ENCODE results near the gene TMEM131. TPM values are rescaled to one million over a fixed set of nuclear protein-coding genes. Genes with fewer than 3 reads are reported as not detected.
A peak's percentile ranks its signal among the peaks of the same experiment; 100 is the strongest.

The TMEM131 gene
- total and polyA plus RNA-seq, 7 donors = 7.7 to 33.3 (median 20.1) TPM

- intact Hi-C loops (cut with DNase I) = loop anchor here in 1 of 2 donors (10.0 kb wide), 1 partner anchor 375 kb away; no protein-coding TSS in a partner anchor
- Histone ChIP-seq H3K4me1 (peaks cover 28% of the 10 kb centered on the region), H3K9me3 (no peaks in the 10 kb centered on the region), H3K4me3 (no peak overlapping the region), H3K36me3 (ENCODE audit: insufficient read depth in 1 of 2, low read depth in 1 of 2) (no peaks in the 10 kb centered on the region), H3K27ac (peak overlapping the region; percentile 89), H3K27me3 (ENCODE audit: insufficient read depth in 3 of 3, low read length in 2 of 3) (no peaks in the 10 kb centered on the region)
- TF ChIP-seq CTCF (IDR thresholded peaks at IDR 0.05) = no peak
- ATAC-seq = peak; percentile 66 to 86 (median 80)
- no peak for DNase-seq
- WGBS, 3 donors = 28 to 36% (median 35%) methylated on average over 10 of the region's 10 CpGs
Measured at GRCh38 chr2:98009887-98010760, 14.4 kb upstream of the TMEM131 start.

- WGBS, 3 donors = 26 to 49% (median 27%) methylated on average over 3 of the region's 3 CpGs
- Histone ChIP-seq H3K9me3 (no peaks in the 10 kb centered on the region), H3K36me3 (ENCODE audit: insufficient read depth in 1 of 2, low read depth in 1 of 2) (no peaks in the 10 kb centered on the region), H3K27ac (no peak overlapping the region), H3K4me3 (no peak overlapping the region), H3K27me3 (ENCODE audit: insufficient read depth in 3 of 3, low read length in 2 of 3) (no peaks in the 10 kb centered on the region), H3K4me1 (peaks cover 28% of the 10 kb centered on the region)
- intact Hi-C loops (cut with DNase I) = no loop called here
- ATAC-seq = no peak
- TF ChIP-seq CTCF (IDR thresholded peaks at IDR 0.05) = no peak
- DNase-seq = no peak
Measured at GRCh38 chr2:98008415-98008814, 12.7 kb upstream of the TMEM131 start.

- Histone ChIP-seq H3K36me3 (ENCODE audit: insufficient read depth in 1 of 2, low read depth in 1 of 2) (no peaks in the 10 kb centered on the region), H3K4me1 (peaks cover 19% of the 10 kb centered on the region), H3K27me3 (ENCODE audit: insufficient read depth in 3 of 3, low read length in 2 of 3) (no peaks in the 10 kb centered on the region), H3K4me3 (no peak overlapping the region), H3K27ac (no peak overlapping the region), H3K9me3 (no peaks in the 10 kb centered on the region)
- TF ChIP-seq CTCF (IDR thresholded peaks at IDR 0.05) = no peak
- WGBS, 3 donors = 91 to 93% (median 93%) methylated on average over 11 of the region's 11 CpGs
- intact Hi-C loops (cut with DNase I) = no loop called here
- DNase-seq (no peak), ATAC-seq (no peak)
Measured at GRCh38 chr2:98006378-98006777, 10.6 kb upstream of the TMEM131 start.

GRCh38 chr2:98004613-98005012 lies 8.9 kb upstream of the TMEM131 start:
- H3K4me1 ChIP-seq = peaks cover 3% of the 10 kb centered on the region
- no peak for DNase-seq
- 87 to 94% (median 93%) methylated on average over 3 of the region's 3 CpGs for WGBS, 3 donors
- no peak for TF ChIP-seq CTCF (IDR thresholded peaks at IDR 0.05)
- no peak overlapping the region for H3K27ac ChIP-seq
- no peaks in the 10 kb centered on the region for H3K36me3 ChIP-seq (ENCODE audit: insufficient read depth in 1 of 2, low read depth in 1 of 2)
- intact Hi-C loops (cut with DNase I) = no loop called here
- ATAC-seq = no peak
- no peaks in the 10 kb centered on the region for H3K27me3 ChIP-seq (ENCODE audit: insufficient read depth in 3 of 3, low read length in 2 of 3)
- no peaks in the 10 kb centered on the region for H3K9me3 ChIP-seq
- H3K4me3 ChIP-seq = no peak overlapping the region

Data from psoas muscle (tissue), 8 donors.